Tibial nerve (tissue), 4 donors: ENCODE results near the gene FAM227B.
"Not testable (repeated sequence)": the region's sequence is repeated elsewhere in the genome, so short reads cannot be mapped to it uniquely, and the experiment has no call there.

Experiments used
- EP300 ChIP-seq, 2 donors: sonication (generic); formaldehyde crosslinking; IDR thresholded peaks; one replicate each; pipeline ENCODE4 v1.6.1; 2017; ENCODE audit warnings: antibody characterized with exemption in 2 of 2, mild to moderate bottlenecking in 1 of 2
- POLR2A ChIP-seq, 2 donors: fragments of 450-650 bp; IDR thresholded peaks; one replicate each; pipeline ENCODE4 v1.6.1; 2017; ENCODE audit warnings: antibody characterized with exemption in 2 of 2, mild to moderate bottlenecking in 2 of 2, moderate library complexity in 2 of 2
- TF ChIP-seq, protein P1 (sequence below), 5 experiments: fragments of 200-600 bp in 3 of 5; fragments of 450-650 bp in 2 of 5; sonication (generic) in 3 of 5; IDR thresholded peaks; one replicate each; pipeline ENCODE4 v1.5.1; 2016 to 2019; ENCODE audit warnings: antibody characterized with exemption in 5 of 5, mild to moderate bottlenecking in 3 of 5, moderate library complexity in 2 of 5

DNA sequence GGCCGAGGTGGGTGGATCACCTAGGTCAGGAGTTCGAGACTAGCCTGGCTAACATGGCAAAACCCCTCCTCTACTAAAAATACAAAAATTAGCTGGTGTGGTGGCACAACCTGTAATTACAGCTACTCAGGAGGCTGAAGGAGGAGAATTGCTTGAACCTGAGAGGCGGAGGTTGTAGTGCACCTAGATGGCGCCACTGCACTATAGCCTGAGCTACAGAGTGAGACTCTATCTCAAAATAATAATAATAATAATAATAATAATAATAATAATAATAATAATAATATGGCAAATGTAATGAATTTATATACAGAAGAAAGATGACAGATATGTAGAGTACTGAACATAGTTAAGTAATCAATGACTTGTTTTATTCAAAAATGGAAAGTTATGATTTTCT, 149.4 kb downstream of the FAM227B start:
- TF ChIP-seq, protein P1, sequence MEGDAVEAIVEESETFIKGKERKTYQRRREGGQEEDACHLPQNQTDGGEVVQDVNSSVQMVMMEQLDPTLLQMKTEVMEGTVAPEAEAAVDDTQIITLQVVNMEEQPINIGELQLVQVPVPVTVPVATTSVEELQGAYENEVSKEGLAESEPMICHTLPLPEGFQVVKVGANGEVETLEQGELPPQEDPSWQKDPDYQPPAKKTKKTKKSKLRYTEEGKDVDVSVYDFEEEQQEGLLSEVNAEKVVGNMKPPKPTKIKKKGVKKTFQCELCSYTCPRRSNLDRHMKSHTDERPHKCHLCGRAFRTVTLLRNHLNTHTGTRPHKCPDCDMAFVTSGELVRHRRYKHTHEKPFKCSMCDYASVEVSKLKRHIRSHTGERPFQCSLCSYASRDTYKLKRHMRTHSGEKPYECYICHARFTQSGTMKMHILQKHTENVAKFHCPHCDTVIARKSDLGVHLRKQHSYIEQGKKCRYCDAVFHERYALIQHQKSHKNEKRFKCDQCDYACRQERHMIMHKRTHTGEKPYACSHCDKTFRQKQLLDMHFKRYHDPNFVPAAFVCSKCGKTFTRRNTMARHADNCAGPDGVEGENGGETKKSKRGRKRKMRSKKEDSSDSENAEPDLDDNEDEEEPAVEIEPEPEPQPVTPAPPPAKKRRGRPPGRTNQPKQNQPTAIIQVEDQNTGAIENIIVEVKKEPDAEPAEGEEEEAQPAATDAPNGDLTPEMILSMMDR (IDR thresholded peaks at IDR 0.05): peak in 1 of 5 experiments; percentile 11
- TF ChIP-seq EP300, POLR2A (IDR thresholded peaks at IDR 0.05): not testable (repeated sequence)
